Heart left ventricle (tissue), 16 donors: Measurements from ENCODE around the gene SKIC3. TPM values are rescaled to one million over a fixed set of nuclear protein-coding genes. Genes with fewer than 3 reads are reported as not detected.

Source experiments
- ATAC-seq, 4 donors: fragments of 200-7000 bp; cut with Tn5 transposase; one replicate each; pipeline ENCODE4 v1.9.1; 2020 to 2022; ENCODE audit warnings: moderate library complexity in 4 of 4, mild to moderate bottlenecking in 3 of 4, moderate number of reproducible peaks in 1 of 4
- DNase-seq, 5 donors: peaks; one replicate each; pipeline ENCODE4 v3.0.0-alpha.2; 2020
- H3K27ac ChIP-seq, 12 donors: fragments of 200-600 bp; sonication (generic) in 4 of 12; one replicate each; pipeline versions ENCODE4 v1.5.0 to v1.8.0; 2016 to 2022; ENCODE audit warnings: mild to moderate bottlenecking in 2 of 12
- H3K27me3 ChIP-seq, 9 donors: fragments of 200-600 bp; sonication (generic) in 2 of 9; one replicate each; pipeline versions ENCODE4 v1.5.1 to v1.8.0; 2016 to 2022; ENCODE audit warnings: mild to moderate bottlenecking in 3 of 9
- H3K36me3 ChIP-seq, 9 donors: fragments of 200-600 bp; sonication (generic) in 2 of 9; one replicate each; pipeline versions ENCODE4 v1.5.0 to v1.8.0; 2018 to 2022; ENCODE audit warnings: mild to moderate bottlenecking in 2 of 9
- H3K4me1 ChIP-seq, 12 donors: fragments of 200-600 bp; sonication (generic) in 4 of 12; one replicate each; pipeline versions ENCODE4 v1.5.0 to v1.8.0; 2016 to 2022; ENCODE audit warnings: mild to moderate bottlenecking in 3 of 12
- H3K4me3 ChIP-seq, 12 donors: fragments of 200-600 bp; sonication (generic) in 4 of 12; one replicate each; pipeline versions ENCODE4 v1.5.0 to v1.8.0; 2017 to 2022; ENCODE audit warnings: mild to moderate bottlenecking in 9 of 12, moderate library complexity in 4 of 12
- H3K9me3 ChIP-seq, 12 donors: fragments of 200-600 bp; sonication (generic) in 4 of 12; one replicate each; pipeline versions ENCODE4 v1.5.0 to v1.8.0; 2016 to 2022; ENCODE audit warnings: mild to moderate bottlenecking in 1 of 12
- POLR2A ChIP-seq, 2 donors: fragments of 450-650 bp; IDR thresholded peaks; one replicate each; pipeline ENCODE4 v1.6.1; 2017; ENCODE audit warnings: antibody characterized with exemption in 2 of 2, mild to moderate bottlenecking in 2 of 2, moderate library complexity in 2 of 2
- WGBS, 4 donors: extraction: QIAGEN DNeasy Blood & Tissue Kit in 2 of 4; methylation state at CpG; one replicate each; pipeline versions ENCODE4 v1.1.5 to v1.1.7; 2013 to 2018; 5-methylcytosine and 5-hydroxymethylcytosine counted together
- intact Hi-C, 10 donors: fragments of 100-400 bp; cut with DNase I; formaldehyde crosslinking; loops; one replicate each; pipeline versions ENCODE4 v1.11.1 to v1.14.2; 2022
- polyA plus RNA-seq, 2 donors: library from polyadenylated mRNA; stranded (reverse); fragments of 200-250 nt; gene quantifications; one replicate each; pipeline ENCODE4 v1.2.3, GENCODE V29; 2013
- total RNA-seq, 9 donors: library from RNA; depleted of rRNA in 2 of 9; stranded (reverse); fragments of >200 nt in 2 of 9; fragmentation: NEBNext Ultra II Directional in 3 of 9; extraction: Animal tissue kit (Norgen Biotek cat#: 25700) in 3 of 9; gene quantifications; one replicate each; pipeline versions ENCODE4 v1.1.0 to v1.2.4, GENCODE V29; 2016 to 2023
- TF ChIP-seq, protein P1 (sequence below), 12 donors: fragments of 200-600 bp; sonication (generic) in 4 of 12; IDR thresholded peaks; one replicate each; pipeline versions ENCODE4 v1.5.0 to v1.8.0; 2018 to 2022; ENCODE audit warnings: antibody characterized with exemption in 12 of 12, mild to moderate bottlenecking in 5 of 12
- donor health status: ischemic (EF 13 %, LVEDD 7.1; RV severe dilation, severe dysfunction).
- donor health status: healthy with polysubstance abuse.
- donor health status: DM: no; HTN: yes; CAD: no.
- donor health status: DM: no; HTN: no; CAD: no.
- donor health status: ischemic (EF 25% LVEDD 6.9; RV normal size, moderate dysfunction).
- donor health status: ischemic (EF 25% LVEDD 5.7; RV mildly dilated, moderate dysfunction).
- donor health status: healthy.
- donor health status: DM: yes; HTN: yes; CAD: no.
- donor health status: ischemic (EF 35%, LVEDD 5.7; RV mildly dilated, moderate dysfunction).
- donor health status: nonischemic (EF 11% LVEDD 7.7; RV severe dilation, severe dysfunction).
- donor health status: DM: yes; HTN: yes; CAD: no.
- donor health status: PGD.
- donor health status: ischemic (EF 29% LVEDD 5.4; RV normal size, mild dysfunction).
- donor health status: nonischemic (EF 23%, LVEDD 6.1; RV moderate dilation, normal function).

The SKIC3 gene
- total and polyA plus RNA-seq, 11 donors, result 12.9 to 80.2 (median 64.5) TPM

DNA sequence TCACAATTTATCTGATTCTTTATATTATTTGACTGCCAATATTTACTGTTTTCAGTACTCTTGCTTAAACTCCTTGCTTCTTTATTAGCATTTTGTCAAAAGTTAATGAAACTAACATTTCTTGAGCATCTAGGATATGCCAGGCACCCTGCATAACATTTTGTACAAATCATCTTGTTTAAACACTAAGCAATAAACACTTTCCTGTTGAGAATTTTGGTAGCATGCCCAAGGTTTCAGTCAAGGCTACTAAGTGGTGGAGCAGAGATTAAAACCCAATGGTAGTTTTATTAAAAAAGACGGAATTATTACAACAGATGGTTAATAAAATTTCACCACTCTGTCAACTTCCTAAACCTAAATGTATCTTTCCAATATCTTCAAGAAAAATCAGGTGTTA, 43.2 kb downstream of the SKIC3 start:
- H3K27ac ChIP-seq, result no peak overlapping the region
- H3K9me3 ChIP-seq, result no peaks in the 10 kb centered on the region
- intact Hi-C loops, result no loop called here
- peaks cover 0 to 100% (median 99%) of the 10 kb centered on the region in 9 donors for H3K36me3 ChIP-seq
- H3K4me3 ChIP-seq, result no peak overlapping the region
- TF ChIP-seq POLR2A (IDR thresholded peaks at IDR 0.05), result no peak
- TF ChIP-seq, protein P1, sequence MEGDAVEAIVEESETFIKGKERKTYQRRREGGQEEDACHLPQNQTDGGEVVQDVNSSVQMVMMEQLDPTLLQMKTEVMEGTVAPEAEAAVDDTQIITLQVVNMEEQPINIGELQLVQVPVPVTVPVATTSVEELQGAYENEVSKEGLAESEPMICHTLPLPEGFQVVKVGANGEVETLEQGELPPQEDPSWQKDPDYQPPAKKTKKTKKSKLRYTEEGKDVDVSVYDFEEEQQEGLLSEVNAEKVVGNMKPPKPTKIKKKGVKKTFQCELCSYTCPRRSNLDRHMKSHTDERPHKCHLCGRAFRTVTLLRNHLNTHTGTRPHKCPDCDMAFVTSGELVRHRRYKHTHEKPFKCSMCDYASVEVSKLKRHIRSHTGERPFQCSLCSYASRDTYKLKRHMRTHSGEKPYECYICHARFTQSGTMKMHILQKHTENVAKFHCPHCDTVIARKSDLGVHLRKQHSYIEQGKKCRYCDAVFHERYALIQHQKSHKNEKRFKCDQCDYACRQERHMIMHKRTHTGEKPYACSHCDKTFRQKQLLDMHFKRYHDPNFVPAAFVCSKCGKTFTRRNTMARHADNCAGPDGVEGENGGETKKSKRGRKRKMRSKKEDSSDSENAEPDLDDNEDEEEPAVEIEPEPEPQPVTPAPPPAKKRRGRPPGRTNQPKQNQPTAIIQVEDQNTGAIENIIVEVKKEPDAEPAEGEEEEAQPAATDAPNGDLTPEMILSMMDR (IDR thresholded peaks at IDR 0.05), result no peak
- no peak for ATAC-seq
- H3K4me1 ChIP-seq, result no peaks in the 10 kb centered on the region
- H3K27me3 ChIP-seq, result no peaks in the 10 kb centered on the region
- WGBS, 4 donors, result 90 to 99% (median 95%) methylated on average over 1 of the region's 1 CpG
- DNase-seq, result no peak

DNA sequence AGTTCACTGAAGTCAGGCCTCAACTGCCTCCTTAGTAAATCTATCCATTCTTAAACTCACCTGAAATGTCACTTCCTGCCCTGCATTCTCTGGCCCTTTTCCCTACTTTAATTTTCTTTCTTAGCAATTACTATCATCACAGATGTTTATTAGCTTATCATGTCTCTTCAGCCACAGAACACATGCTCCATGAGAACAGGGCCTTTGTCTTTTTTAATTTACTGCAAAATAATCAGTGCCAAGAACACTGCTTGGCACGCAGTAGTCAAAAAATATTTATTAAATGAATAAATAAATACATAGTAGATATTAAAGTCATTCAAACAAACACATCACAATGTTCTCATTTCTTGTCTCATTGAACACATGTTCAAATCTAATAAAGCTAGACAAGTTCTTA, 46.2 kb downstream of the SKIC3 start:
- ATAC-seq, result no peak
- peaks cover 0 to 98% (median 95%) of the 10 kb centered on the region in 9 donors for H3K36me3 ChIP-seq

More for the DNA sequence above, 46.2 kb downstream of the SKIC3 start:
- H3K27me3 ChIP-seq, result no peaks in the 10 kb centered on the region
- intact Hi-C loops, result no loop called here
- WGBS, 4 donors, result 58 to 74% (median 66%) methylated on average over 1 of the region's 1 CpG
- no peak overlapping the region for H3K27ac ChIP-seq
- DNase-seq, result no peak
- TF ChIP-seq, protein P1 (IDR thresholded peaks at IDR 0.05), result no peak
- TF ChIP-seq POLR2A (IDR thresholded peaks at IDR 0.05), result no peak
- no peaks in the 10 kb centered on the region for H3K4me1 ChIP-seq
- H3K9me3 ChIP-seq, result no peaks in the 10 kb centered on the region
- no peak overlapping the region for H3K4me3 ChIP-seq

Other genes with a start within 250 kb of the SKIC3 start
- gene FAM81B, start 163.6 kb downstream of the SKIC3 start, total RNA-seq, result 1 to 10 TPM in 8 of 9 donors, not detected in 1; 1.2 to 6.6 (median 1.9) TPM
- 1 to 10 TPM in 1 of 2 donors, not detected in 1; 4.3 TPM for gene FAM81B, start 163.6 kb downstream of the SKIC3 start, polyA plus RNA-seq
- 1 to 10 TPM; 2.3 to 5.7 (median 3.5) TPM for gene ARSK, start 124 bp upstream of the SKIC3 start, total RNA-seq
- 1 to 10 TPM; 1.8 to 4.4 TPM for gene ARSK, start 124 bp upstream of the SKIC3 start, polyA plus RNA-seq
- gene GPR150, start 65.1 kb upstream of the SKIC3 start, total RNA-seq, result under 1 TPM in 3 of 9 donors, not detected in 6; 0.13 to 0.25 (median 0.17) TPM
- gene GPR150, start 65.1 kb upstream of the SKIC3 start, polyA plus RNA-seq, result under 1 TPM; 0.04 to 0.11 TPM
- gene RFESD, start 91.8 kb upstream of the SKIC3 start, total RNA-seq, result 1 to 10 TPM; 1.3 to 4.6 (median 3.5) TPM
- gene RFESD, start 91.8 kb upstream of the SKIC3 start, polyA plus RNA-seq, result 1 to 10 TPM; 2.3 to 5.0 TPM
- gene SPATA9, start 128.0 kb upstream of the SKIC3 start, total RNA-seq, result under 1 TPM in 2 of 9 donors, not detected in 7; 0.79 to 0.99 TPM
- gene SPATA9, start 128.0 kb upstream of the SKIC3 start, polyA plus RNA-seq, result under 1 TPM; 0.17 to 0.27 TPM
- 100 to 1,000 TPM in 2 of 9 donors, 10 to 100 TPM in 7; 62.9 to 116 (median 86.7) TPM for gene RHOBTB3, start 176.4 kb upstream of the SKIC3 start, total RNA-seq
- gene RHOBTB3, start 176.4 kb upstream of the SKIC3 start, polyA plus RNA-seq, result 10 to 100 TPM; 24.3 to 30.2 TPM